Activated naive CD8-positive, alpha-beta T cell treated with anti-CD3 and anti-CD28 coated beads, Interleukin-2, amount 50 U/mL, for 16 hours (primary cell): ENCODE measurements around the gene SLC25A19.
"Not testable (repeated sequence)": the region's sequence is repeated elsewhere in the genome, so short reads cannot be mapped to it uniquely, and the experiment has no call there.

Experiments used
- DNase-seq: peaks from one replicate; pipeline ENCODE4 v3.0.0-alpha.2; 2020; ENCODE audit warnings: low read depth, low spot score

Gene SLC25A19

GRCh38 chr17:75267411-75268232 lies 21.6 kb downstream of the SLC25A19 start:
- no peak for DNase-seq

DNA sequence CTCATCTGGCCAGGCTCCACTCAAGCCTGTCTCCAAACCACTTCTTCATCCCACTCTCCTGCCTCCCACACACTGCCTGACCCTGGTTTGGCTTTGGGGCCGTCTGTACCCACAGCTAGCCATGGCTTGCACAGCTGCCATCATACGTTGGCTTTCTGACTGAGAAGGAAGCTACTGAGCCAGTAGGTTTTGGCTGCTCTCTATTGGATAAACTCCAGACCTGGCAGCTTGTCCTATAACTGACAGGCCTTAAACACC lies 22.2 kb downstream of the SLC25A19 start:
- no peak for DNase-seq

DNA sequence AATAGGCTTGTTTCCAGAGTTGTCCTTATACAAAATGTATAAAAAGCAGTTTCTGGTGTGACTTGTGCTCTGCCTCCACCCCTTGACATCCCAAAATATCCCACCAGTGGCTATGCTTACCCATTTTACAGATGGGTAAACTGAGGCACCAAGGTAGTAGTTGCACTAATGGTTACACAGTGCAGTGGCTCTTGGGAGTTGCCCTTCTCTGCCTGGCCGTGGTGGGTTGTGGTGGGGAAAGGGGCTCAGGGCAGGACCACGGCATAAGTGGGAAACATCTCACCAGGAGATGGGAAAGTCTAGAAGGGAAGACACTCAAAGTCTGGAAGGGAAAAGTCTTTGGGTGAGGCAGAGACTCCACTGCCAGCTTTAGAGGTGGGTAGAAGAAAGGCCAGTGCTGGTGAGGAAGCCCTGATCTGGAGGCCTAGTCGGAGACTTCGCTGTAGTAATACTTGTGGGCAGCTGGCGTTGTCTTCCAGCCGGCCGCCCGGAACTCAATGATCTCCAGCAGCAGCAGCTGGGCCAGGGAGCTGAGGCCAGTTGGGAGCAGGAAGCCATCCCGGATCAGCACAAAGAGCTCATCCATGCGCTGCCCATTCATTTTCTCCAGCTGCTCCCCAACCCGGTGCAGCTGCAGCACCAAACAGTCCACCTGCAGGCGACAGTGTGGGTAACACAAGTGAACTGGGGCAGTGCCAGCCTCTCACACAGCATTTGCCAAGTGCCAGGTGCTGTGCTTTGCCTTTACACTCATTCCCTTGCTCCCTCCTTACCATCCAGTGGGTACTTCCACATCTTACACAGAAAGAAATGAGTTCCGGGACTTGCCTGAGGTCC lies 22.7 kb downstream of the SLC25A19 start:
- no peak for DNase-seq

GRCh38 chr17:75265614-75266315 lies 23.5 kb downstream of the SLC25A19 start:
- no peak for DNase-seq

DNA sequence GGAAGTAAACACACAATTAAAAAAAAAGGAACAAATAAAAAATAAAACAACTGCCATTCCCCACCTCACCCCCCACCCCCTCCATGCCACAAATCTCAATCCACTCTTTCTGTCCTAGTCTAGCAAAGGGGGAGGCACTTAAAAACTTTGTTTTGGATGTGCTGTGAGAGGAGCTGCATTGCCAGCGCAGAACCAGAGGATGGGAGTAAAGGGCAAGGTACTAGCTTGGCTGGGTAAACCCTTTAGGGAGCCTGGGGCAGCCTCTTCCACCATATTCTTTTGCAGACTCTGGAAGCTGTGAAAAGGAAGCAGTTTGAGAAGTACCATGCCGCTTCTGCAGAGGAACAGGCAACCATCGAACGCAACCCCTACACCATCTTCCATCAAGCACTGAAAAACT lies 26.2 kb downstream of the SLC25A19 start:
- DNase-seq = no peak

DNA sequence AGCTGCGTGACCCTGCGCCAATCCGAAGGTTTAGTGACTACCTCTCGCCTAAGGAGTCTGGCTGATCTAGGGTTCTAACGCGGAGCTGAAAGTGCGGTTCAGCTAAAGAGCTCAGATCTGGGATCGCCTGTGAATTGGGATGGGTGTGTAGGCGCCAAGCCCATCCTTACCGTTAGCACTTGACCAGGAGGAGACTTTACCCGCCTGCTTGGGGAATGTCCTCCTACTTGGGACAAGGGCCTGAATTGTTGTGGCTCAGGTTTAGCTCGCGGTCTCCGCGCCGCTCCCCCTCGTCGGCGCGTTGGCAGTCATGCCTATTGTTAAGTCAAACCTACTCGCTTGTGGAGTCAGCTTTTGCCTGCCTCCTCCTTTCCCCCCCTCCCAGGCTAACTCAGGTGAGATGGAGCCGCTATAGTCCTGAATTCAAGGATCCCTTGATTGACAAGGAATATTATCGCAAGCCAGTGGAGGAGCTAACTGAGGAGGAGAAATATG lies 27.1 kb downstream of the SLC25A19 start:
- no peak for DNase-seq

GRCh38 chr17:75261336-75262111 lies 27.7 kb downstream of the SLC25A19 start, which contains the start of the genes GGA3 and MRPS7:
GGA3 (minus strand) TSS chr17:75261606; CDS start chr17:75261587, 19 bp downstream.
MRPS7 (plus strand) TSS chr17:75261879; CDS start chr17:75261901, 22 bp downstream.
- peak; percentile 91 for DNase-seq

GRCh38 chr17:75260641-75261335 lies 28.4 kb downstream of the SLC25A19 start:
- no peak for DNase-seq

DNA sequence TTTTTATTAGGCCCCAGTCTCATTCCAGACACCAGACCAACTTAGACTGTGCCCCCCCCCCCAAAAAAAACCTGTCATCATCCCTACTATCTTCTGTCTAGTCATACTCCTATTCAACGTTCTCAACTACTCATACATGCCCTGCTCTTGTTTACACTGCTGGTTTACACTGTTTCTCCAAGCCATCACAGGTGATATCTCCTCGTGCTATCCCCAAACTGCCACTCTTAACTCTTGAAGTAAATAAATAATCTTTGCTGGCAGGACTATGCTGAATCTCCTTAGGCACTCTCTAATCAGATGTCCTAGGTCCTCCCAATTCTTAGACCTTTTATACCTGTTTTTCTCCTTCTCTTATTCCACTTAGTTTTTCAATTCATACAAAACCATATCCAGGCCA lies 32.0 kb downstream of the SLC25A19 start:
- not testable (repeated sequence) for DNase-seq

- DNase-seq = not testable (repeated sequence)
Observed at GRCh38 chr17:75255954-75256698, 33.1 kb downstream of the SLC25A19 start.

DNA sequence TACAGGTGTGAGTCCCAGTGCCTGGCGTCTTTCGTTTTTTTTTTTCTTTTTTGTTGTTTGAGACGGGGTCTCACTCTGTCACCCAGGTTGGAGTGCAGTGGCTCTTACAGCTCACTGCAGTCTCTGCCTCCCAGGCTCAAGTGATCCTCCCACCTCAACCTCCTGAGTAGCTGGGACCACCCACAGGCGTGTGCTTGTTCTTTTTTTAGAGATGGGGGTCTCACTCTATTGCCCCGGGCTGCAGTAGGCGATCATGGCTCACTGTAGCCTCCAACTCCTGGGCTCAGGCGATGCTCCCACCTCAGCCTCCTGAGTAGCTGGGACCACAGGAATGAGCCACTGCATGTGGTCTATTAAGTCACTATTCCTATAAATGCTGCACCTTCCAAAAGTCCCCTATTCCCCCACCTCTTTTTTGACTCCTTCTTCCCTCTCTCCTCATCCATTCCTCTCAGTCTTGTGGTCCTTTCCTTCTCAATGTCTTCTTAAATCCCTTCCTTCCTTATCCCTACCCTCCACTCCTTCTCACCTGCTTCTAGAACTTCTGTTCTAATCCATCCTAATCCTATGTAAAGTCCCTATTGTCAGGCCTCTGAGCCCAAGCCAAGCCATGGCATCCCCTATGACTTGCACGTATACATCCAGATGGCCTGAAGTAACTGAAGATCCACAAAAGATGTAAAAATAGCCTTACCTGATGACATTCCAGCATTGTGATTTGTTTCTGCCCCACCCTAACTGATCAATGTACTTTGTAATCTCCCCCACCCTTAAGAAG lies 37.0 kb downstream of the SLC25A19 start:
- no peak for DNase-seq

GRCh38 chr17:75250009-75250471 lies 39.2 kb downstream of the SLC25A19 start:
- DNase-seq = peak; percentile 76

- no peak for DNase-seq
Observed at GRCh38 chr17:75249564-75249963, 39.7 kb downstream of the SLC25A19 start.

DNA sequence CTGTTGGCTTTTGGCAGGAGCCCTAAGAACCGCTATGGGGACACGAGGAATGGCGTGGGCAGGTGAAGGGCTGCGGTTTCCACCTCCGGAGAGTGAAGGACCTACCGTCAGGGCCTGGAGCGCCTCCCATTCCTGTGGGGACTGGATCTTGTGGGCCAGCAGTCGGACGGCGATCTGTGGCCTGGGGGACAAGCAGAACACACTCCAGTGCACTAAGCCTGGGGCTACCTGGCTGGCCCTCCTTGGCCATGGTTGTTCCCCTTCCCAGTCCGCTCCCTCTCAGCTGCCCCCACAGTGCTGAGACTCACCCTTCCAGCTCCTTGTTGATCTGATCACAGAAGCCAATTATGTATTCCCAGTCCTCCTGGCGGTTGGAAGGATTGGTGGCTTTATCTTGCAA lies 42.8 kb downstream of the SLC25A19 start:
- DNase-seq = no peak

- no peak for DNase-seq
Observed at GRCh38 chr17:75245011-75245410, 44.2 kb downstream of the SLC25A19 start.

DNA sequence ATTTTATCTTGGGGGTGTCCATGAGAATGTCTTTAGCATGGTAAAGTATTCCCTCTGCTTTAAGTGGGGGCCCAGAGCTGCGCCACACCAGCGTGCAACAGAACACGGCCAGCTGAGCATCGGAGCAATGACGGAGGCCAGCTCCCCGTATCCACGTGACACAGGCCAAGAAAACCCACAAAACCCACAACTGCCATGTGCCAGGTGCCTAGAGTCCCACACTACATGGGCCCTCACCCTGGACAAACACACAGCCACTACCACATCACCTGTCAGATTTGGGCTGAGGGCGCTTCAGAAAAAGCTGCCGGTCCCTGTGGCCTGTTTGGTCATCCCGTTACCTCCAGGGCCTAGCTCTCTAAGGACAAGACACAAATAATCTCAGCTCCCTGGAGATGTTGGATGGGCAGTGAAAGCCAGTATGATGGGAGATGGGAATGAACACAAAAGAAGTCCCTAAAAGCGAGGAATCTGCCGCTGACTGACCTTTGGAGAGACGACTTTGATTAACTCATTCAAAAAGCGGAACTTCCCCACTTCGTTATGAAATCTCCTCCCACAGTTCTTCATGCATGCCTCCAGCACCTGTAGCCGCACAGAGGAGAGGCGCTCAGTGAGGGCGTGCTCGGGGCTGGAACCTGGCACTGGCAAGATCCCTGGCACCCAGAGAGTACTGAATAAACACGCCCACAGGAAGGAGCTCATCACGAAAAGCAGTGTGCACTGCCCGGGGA lies 44.9 kb downstream of the SLC25A19 start:
- no peak for DNase-seq

- DNase-seq = no peak
Observed at GRCh38 chr17:75242461-75243042, 46.7 kb downstream of the SLC25A19 start.

GRCh38 chr17:75241996-75242460 lies 47.2 kb downstream of the SLC25A19 start:
- DNase-seq = no peak
